ENCODE measurements around the gene TSSK3. TPM values are rescaled to one million over a fixed set of nuclear protein-coding genes. Genes with fewer than 3 reads are reported as not detected.
A peak's percentile ranks its signal among the peaks of the same experiment; 100 is the strongest.

The TSSK3 gene
- total RNA-seq, 2 donors from 2014 or later = 0.63 to 0.70 TPM

GRCh38 chr1:32334274-32334861 is 28.0 kb upstream of the TSSK3 start:
- DNase-seq (ENCODE audit: low spot score) = no peak
- TF ChIP-seq CTCF (IDR thresholded peaks at IDR 0.05) = no peak
- Histone ChIP-seq H3K36me3 (peaks cover 20% of the 10 kb centered on the region), H3K27me3 (no peaks in the 10 kb centered on the region), H3K27ac (no peak overlapping the region), H3K4me3 (peak overlapping the region; percentile 57 to 68), H3K9me3 (no peaks in the 10 kb centered on the region), H3K4me1 (peaks cover 0 to 44% of the 10 kb centered on the region in 2 donors)

- TF ChIP-seq CTCF (IDR thresholded peaks at IDR 0.05) = peak; percentile 74 to 85
- Histone ChIP-seq H3K27ac (peak overlapping the region; percentile 64 to 68), H3K9me3 (no peaks in the 10 kb centered on the region), H3K36me3 (peaks cover 15% of the 10 kb centered on the region), H3K27me3 (no peaks in the 10 kb centered on the region), H3K4me1 (peaks cover 0 to 44% of the 10 kb centered on the region in 2 donors), H3K4me3 (peak overlapping the region; percentile 57 to 68)
- no peak for DNase-seq (ENCODE audit: low spot score)
Observed at GRCh38 chr1:32334864-32335534, 27.3 kb upstream of the TSSK3 start.

GRCh38 chr1:32335535-32335789 is 26.9 kb upstream of the TSSK3 start:
- peaks cover 15% of the 10 kb centered on the region for H3K36me3 ChIP-seq
- no peak for TF ChIP-seq CTCF (IDR thresholded peaks at IDR 0.05)
- H3K27ac ChIP-seq = peak overlapping the region; percentile 64 to 68
- no peaks in the 10 kb centered on the region for H3K9me3 ChIP-seq
- peak overlapping the region; percentile 57 to 68 for H3K4me3 ChIP-seq
- no peak for DNase-seq (ENCODE audit: low spot score)
- H3K27me3 ChIP-seq = no peaks in the 10 kb centered on the region
- H3K4me1 ChIP-seq = peaks cover 0 to 44% of the 10 kb centered on the region in 2 donors

GRCh38 chr1:32335790-32336590 is 26.3 kb upstream of the TSSK3 start, which contains the start of gene MARCKSL1:
Gene MARCKSL1, minus strand, starts transcription at chr1:32336233. Its CDS starts 200 bp downstream, at chr1:32336033.
- no peaks in the 10 kb centered on the region for H3K9me3 ChIP-seq
- peak; percentile 85 for DNase-seq (ENCODE audit: low spot score)
- peaks cover 0 to 44% of the 10 kb centered on the region in 2 donors for H3K4me1 ChIP-seq
- H3K36me3 ChIP-seq = peaks cover 15% of the 10 kb centered on the region
- H3K4me3 ChIP-seq = peak within 1 kb of the TSS; percentile 57 to 68
- H3K27me3 ChIP-seq = no peaks in the 10 kb centered on the region
- TF ChIP-seq CTCF (IDR thresholded peaks at IDR 0.05) = no peak
- peak within 1 kb of the TSS; percentile 64 to 68 for H3K27ac ChIP-seq

GRCh38 chr1:32336591-32336932 is 25.8 kb upstream of the TSSK3 start:
- Histone ChIP-seq H3K27ac (peak overlapping the region; percentile 64 to 68), H3K36me3 (peaks cover 10% of the 10 kb centered on the region), H3K27me3 (no peaks in the 10 kb centered on the region), H3K4me1 (peaks cover 0 to 44% of the 10 kb centered on the region in 2 donors), H3K4me3 (peak overlapping the region; percentile 57 to 68), H3K9me3 (no peaks in the 10 kb centered on the region)
- TF ChIP-seq CTCF (IDR thresholded peaks at IDR 0.05) = no peak
- DNase-seq (ENCODE audit: low spot score) = no peak
